Thyroid gland (tissue), 4 donors: ENCODE results near the gene IL6ST.

Source experiments
- POLR2A ChIP-seq, 2 donors: fragments of 450-650 bp; IDR thresholded peaks; one replicate each; pipeline ENCODE4 v1.6.1; 2017; ENCODE audit warnings: antibody characterized with exemption in 2 of 2, mild to moderate bottlenecking in 2 of 2, moderate library complexity in 1 of 2
- TF ChIP-seq, protein P1 (sequence below), 6 experiments: fragments of 200-600 bp in 3 of 6; fragments of 450-650 bp in 3 of 6; sonication (generic) in 3 of 6; IDR thresholded peaks; one replicate each; pipeline ENCODE4 v1.5.1; 2016 to 2019; ENCODE audit warnings: antibody characterized with exemption in 6 of 6, mild to moderate bottlenecking in 2 of 6, inconsistent platforms in 1 of 6, moderate library complexity in 1 of 6

DNA sequence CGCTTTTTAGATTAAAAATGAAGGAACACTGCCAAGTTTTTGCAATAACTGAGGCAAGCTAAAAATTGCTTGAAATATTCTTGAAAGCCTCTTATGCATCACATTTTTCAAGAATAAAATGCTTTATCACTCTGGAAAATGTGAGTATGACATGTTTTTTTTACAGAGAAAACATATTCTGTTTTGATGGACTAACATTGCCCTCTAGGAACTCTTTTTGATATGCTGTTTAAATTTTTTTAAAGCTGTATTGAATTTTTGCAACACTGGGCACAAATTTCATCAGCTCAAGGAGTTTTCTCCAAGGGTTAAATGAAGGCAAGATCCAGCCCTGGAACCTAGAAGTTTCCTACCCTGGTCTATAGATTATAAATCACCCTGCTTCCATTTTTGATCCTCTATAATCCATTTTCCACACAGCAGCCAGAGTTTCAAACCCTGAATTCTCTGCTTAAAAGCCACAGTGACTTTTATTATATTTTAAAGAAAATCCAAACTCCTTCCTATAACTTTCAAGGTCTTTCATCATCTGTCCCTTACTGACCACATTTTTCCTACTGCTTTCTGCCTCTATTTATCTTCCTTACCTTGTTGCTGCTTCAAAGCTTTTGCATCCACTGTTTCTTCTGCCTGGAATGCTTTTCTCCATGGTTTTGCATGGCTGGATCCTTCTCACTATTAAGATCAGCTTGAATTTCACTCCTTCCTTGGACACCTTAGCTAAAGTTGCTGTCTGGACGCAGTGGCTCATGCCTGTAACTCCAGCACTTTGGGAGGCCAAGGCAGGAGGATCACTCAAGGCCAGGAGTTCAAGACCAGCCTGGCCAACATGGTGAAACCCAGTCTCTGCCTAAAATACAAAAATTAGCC lies 82.7 kb downstream of the IL6ST start:
- TF ChIP-seq, protein P1, sequence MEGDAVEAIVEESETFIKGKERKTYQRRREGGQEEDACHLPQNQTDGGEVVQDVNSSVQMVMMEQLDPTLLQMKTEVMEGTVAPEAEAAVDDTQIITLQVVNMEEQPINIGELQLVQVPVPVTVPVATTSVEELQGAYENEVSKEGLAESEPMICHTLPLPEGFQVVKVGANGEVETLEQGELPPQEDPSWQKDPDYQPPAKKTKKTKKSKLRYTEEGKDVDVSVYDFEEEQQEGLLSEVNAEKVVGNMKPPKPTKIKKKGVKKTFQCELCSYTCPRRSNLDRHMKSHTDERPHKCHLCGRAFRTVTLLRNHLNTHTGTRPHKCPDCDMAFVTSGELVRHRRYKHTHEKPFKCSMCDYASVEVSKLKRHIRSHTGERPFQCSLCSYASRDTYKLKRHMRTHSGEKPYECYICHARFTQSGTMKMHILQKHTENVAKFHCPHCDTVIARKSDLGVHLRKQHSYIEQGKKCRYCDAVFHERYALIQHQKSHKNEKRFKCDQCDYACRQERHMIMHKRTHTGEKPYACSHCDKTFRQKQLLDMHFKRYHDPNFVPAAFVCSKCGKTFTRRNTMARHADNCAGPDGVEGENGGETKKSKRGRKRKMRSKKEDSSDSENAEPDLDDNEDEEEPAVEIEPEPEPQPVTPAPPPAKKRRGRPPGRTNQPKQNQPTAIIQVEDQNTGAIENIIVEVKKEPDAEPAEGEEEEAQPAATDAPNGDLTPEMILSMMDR (IDR thresholded peaks at IDR 0.05) = no peak
- no peak for TF ChIP-seq POLR2A (IDR thresholded peaks at IDR 0.05)
